AG09309 (cell line): ENCODE data around the gene CLTCL1.

Experiments
- DNase-seq: peaks from one replicate; pipeline ENCODE4 v3.0.0-alpha.2; 2010; ENCODE audit warnings: low read depth
- H3K4me3 ChIP-seq: 2 replicates; pipeline ENCODE4 v1.5.1; 2011; ENCODE audit warnings: mild to moderate bottlenecking, low read depth, low read length, moderate library complexity; ENCODE audit not compliant: control insufficient read depth
- TF ChIP-seq, protein P1 (sequence below): IDR thresholded peaks from 2 replicates; pipeline ENCODE4 v1.5.1; 2011; ENCODE audit warnings: mild to moderate bottlenecking, low read depth, low read length, inconsistent platforms; ENCODE audit not compliant: insufficient read depth, control insufficient read depth; ENCODE audit errors: missing control alignments

CLTCL1 gene

DNA sequence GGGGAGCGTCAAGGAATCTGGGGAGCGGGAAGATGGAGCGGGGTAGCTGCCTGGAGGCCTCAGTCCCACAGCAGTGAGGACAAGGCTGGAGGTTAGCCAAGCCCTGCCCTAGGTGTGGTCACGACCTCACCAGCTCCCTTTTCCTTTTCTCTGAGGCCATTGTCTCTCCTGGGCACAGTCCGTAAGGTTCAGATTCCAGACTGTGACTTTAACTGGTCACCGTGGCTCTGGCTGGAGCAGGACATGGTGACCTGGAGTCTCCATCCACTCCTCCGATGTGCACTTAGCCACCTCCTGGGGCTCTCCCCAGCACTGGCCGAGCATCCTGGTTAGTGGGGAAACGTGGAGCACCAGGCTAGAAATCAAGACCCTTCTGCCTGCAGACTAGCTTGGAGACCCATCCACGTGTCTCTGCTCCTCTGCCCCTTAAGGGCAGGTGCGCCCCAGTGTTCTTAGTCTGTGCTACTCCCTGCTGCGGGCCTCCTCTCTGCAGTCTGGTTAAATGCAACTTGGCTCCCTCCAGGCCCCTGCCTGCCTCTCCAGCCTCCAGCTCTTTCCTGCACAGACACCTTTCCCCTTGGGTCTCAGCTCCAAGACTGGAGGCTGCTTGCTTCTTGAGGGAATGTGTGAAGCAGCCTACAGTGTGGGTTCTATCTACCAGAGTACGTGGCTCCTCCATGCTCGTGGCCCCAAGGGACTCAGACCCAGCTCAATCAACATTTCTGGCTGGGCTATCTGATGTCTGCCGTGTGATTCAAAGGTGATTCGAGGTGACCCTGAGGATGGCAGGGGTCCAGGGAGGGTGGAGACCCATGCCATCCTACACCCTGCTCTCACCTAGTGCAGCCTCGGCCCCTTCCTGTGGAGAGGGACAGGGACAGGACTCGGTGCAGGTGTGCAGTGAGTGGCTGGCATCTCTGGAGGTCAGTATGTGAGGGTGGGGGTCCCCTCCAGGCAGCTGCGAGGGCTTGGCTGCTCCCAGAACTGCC is 118.2 kb downstream of the CLTCL1 start:
- DNase-seq: no peak
- peak overlapping the region; percentile 95 for H3K4me3 ChIP-seq
- TF ChIP-seq, protein P1, sequence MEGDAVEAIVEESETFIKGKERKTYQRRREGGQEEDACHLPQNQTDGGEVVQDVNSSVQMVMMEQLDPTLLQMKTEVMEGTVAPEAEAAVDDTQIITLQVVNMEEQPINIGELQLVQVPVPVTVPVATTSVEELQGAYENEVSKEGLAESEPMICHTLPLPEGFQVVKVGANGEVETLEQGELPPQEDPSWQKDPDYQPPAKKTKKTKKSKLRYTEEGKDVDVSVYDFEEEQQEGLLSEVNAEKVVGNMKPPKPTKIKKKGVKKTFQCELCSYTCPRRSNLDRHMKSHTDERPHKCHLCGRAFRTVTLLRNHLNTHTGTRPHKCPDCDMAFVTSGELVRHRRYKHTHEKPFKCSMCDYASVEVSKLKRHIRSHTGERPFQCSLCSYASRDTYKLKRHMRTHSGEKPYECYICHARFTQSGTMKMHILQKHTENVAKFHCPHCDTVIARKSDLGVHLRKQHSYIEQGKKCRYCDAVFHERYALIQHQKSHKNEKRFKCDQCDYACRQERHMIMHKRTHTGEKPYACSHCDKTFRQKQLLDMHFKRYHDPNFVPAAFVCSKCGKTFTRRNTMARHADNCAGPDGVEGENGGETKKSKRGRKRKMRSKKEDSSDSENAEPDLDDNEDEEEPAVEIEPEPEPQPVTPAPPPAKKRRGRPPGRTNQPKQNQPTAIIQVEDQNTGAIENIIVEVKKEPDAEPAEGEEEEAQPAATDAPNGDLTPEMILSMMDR: no peak

DNA sequence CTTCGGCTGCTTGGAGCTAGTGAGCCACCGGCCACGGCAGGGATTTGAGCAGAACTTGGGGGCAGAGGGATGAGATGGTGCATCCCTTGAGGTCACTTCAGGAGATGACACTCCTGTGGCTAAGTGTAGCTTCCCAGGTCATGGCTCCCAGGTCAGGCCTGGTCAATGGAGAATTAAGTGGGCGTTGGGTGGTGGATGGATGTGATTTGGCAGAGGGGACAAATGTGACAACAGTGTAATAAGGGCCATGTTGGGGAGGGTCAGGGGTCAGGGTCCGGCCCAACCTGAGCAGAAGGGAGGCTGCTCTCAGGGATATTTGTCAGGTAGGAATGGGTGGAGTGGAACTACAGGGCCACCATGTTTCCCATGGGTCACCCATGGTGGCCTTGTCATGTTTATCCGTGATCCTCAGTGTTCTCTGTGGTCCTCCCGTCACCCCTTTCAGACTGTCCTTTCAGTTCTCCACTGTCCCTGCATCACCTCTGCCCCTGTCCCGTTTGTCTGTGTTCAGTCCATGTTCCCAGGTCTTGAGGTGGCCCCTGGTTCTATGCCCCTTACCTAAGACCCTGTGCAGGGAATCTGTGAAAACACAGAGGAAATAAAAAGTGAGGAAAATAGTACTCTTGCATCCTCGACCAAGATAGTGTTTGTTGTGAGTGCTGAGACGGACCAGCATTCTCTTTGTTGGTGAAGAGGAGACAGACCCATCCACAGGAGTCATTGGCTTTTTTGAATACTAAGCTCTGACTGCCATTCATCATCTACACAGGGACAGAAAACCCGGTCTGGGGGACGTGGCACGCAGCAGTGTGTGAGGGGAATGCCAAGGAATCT is 119.1 kb downstream of the CLTCL1 start:
- no peak for DNase-seq
- TF ChIP-seq, protein P1: no peak
- H3K4me3 ChIP-seq: peak overlapping the region; percentile 95

DNA sequence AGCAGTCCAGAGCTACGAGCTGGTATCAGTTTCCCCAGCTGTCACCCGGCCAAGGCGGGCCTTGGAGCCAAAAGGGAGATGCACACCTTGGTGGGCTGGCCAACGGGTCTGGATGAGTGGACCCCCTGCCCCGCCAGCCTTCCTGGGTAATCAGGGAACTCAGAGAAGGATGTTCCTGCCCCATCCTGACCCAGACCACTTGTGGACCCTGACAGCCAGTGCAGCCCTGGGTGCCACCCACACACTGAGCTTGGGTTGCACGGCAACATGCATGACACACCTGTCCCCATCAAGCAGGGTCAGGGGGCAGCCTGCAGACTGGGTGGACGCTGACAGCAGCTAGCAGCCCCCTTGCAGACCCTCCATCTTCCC is 121.6 kb downstream of the CLTCL1 start:
- DNase-seq: no peak
- TF ChIP-seq, protein P1: no peak
- no peak overlapping the region; the same call in none of the 2 replicates for H3K4me3 ChIP-seq

DNA sequence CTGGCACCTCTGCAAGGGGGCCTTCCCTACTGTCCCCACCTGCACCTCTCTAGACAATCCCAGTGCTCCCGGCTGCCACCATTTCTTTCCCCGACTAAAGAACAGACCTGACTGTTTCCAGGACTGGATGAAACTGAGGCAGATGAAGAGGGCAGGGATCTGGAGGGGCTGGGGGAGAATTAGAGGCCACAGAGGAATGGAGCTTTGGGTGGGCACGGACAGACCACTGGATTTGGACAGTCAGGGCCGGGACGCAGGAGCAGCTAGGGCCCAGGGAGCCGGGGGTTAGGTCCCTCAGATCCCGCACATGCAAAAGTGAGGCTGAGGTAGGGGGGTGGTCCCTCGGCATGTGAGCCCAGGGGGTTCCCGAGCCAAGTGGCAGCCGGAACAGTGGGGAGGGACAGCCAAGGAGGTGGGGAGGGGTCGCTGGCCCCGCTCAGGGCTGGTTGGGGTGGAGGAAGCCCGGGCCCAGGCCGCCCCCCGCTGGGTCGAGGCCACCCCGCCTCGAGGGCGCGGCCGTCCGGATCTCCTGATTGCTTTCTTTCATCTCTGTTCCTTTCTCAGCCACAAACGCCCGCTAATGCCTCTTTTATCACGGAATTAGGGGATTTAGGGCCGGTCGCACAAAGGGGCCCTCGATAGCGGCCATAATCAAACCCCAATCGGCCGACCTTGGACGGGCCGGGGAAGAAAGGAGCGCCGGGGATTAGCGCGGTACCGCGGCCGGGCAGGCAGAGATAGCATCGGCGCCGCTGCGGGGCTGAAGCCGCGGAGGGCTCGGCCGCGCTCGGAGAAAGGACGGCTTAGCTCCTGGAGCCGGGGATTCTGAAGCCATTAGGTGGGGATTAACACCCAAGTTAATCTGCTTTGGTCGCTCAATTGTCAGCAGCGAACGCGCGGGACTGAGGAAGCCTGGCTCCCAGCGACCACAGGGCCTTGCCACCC is 122.2 kb downstream of the CLTCL1 start:
- TF ChIP-seq, protein P1: no peak
- H3K4me3 ChIP-seq: peak overlapping the region; percentile 37
- no peak for DNase-seq

DNA sequence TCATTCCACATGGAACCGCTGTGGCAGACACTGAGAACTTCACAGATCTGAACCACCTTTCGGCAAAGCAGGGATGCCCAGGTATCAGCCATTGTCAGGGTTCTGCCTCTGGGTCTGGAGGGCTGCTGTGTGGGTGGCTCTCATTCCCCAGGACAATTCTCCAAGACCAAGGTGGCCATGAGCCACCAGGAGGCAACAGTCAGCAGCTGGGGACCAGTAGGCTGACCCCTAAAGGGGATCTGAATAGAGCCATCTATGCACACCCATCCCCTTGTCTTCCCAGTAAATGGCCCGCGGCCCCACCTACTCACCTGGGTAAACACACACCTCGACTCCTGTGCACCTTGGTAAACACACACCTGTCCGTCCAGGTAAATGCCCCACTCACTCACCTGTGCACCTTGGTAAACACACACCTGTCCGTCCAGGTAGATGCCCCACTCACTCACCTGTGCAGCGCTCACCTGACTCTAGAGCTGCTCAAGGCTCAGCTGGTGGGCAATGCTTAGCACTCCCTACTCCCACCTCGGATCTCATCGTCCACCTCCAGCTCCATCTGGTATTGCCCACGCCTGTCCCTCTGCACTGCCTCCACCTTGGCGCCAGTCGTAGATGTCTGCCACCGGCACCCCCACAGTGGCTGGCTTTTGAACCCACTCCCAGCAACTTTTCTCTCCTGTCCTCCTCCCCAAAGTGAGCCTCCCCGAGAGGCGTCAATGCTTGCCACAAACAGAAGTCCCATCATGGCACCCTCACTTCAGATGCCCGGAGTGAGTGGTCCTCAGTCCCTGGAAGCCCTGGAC is 123.2 kb downstream of the CLTCL1 start:
- DNase-seq: no peak
- TF ChIP-seq, protein P1: peak; percentile 7
- H3K4me3 ChIP-seq: no peak overlapping the region
